H9 (cell line): ENCODE results near the gene DLEC1. TPM values are rescaled to one million over a fixed set of nuclear protein-coding genes. Genes with fewer than 3 reads are reported as not detected.

Source experiments
- DNase-seq: peaks from one replicate; pipeline ENCODE4 v3.0.0-alpha.2; 2017
- H2AFZ ChIP-seq: one replicate; pipeline ENCODE4 v1.6.1; 2013; ENCODE audit warnings: mild to moderate bottlenecking, low read length, control low read depth, moderate library complexity
- H2AK5ac ChIP-seq: 2 replicates; pipeline ENCODE4 v1.6.1; 2013; ENCODE audit warnings: low read length, control low read depth, mixed read lengths; ENCODE audit not compliant: insufficient read length
- H2BK120ac ChIP-seq: one replicate; pipeline ENCODE4 v1.6.1; 2013; ENCODE audit warnings: low read depth, mild to moderate bottlenecking, low read length, control low read depth, inconsistent platforms; ENCODE audit not compliant: poor library complexity, severe bottlenecking
- H2BK12ac ChIP-seq: 2 replicates; pipeline ENCODE4 v1.6.1; 2013; ENCODE audit warnings: low read length, control low read depth, mixed read lengths, low read depth; ENCODE audit not compliant: insufficient read length
- H2BK15ac ChIP-seq: 2 replicates; pipeline ENCODE4 v1.6.1; 2013; ENCODE audit warnings: low read depth, low read length, control low read depth
- H2BK20ac ChIP-seq: one replicate; pipeline ENCODE4 v1.6.1; 2013; ENCODE audit warnings: low read depth, mild to moderate bottlenecking, low read length, control low read depth, inconsistent platforms; ENCODE audit not compliant: poor library complexity, severe bottlenecking
- H2BK5ac ChIP-seq: 2 replicates; pipeline ENCODE4 v1.6.1; 2013; ENCODE audit warnings: low read length, control low read depth, mixed read lengths; ENCODE audit not compliant: insufficient read length
- H3K14ac ChIP-seq: 2 replicates; pipeline ENCODE4 v1.6.1; 2013; ENCODE audit warnings: low read length, control low read depth; ENCODE audit not compliant: insufficient read depth
- H3K18ac ChIP-seq: 2 replicates; pipeline ENCODE4 v1.6.1; 2013; ENCODE audit warnings: low read depth, mild to moderate bottlenecking, mixed read lengths, low read length, control low read depth; ENCODE audit not compliant: insufficient read length
- H3K23ac ChIP-seq: 2 replicates; pipeline ENCODE4 v1.6.1; 2013; ENCODE audit warnings: low read length, control low read depth, mixed read lengths, low read depth; ENCODE audit not compliant: insufficient read length
- H3K23me2 ChIP-seq: 2 replicates; pipeline ENCODE4 v1.6.1; 2013; ENCODE audit warnings: low read depth, mild to moderate bottlenecking, mixed read lengths, low read length, control low read depth; ENCODE audit not compliant: insufficient read length, poor library complexity, severe bottlenecking
- H3K27ac ChIP-seq: 2 replicates; pipeline ENCODE4 v1.5.1; 2013; ENCODE audit warnings: low read length, control low read depth, mixed read lengths, low read depth; ENCODE audit not compliant: insufficient read length
- H3K27me3 ChIP-seq: 2 replicates; pipeline ENCODE4 v1.6.1; 2013; ENCODE audit warnings: low read length, control low read depth, inconsistent platforms; ENCODE audit not compliant: insufficient read depth
- H3K4ac ChIP-seq: 2 replicates; pipeline ENCODE4 v1.6.1; 2013; ENCODE audit warnings: low read depth, mild to moderate bottlenecking, control low read depth, inconsistent platforms, low read length, moderate library complexity
- H3K4me1 ChIP-seq: 2 replicates; pipeline ENCODE4 v1.6.1; 2013; ENCODE audit warnings: low read length, control low read depth, inconsistent platforms; ENCODE audit not compliant: insufficient read depth
- H3K4me2 ChIP-seq: 2 replicates; pipeline ENCODE4 v1.6.1; 2013; ENCODE audit warnings: low read length, control low read depth, mixed read lengths; ENCODE audit not compliant: insufficient read length, insufficient read depth
- H3K56ac ChIP-seq: 2 replicates; pipeline ENCODE4 v1.6.1; 2013; ENCODE audit warnings: low read depth, mild to moderate bottlenecking, mixed read lengths, low read length, control low read depth; ENCODE audit not compliant: insufficient read length
- H3K79me1 ChIP-seq: 2 replicates; pipeline ENCODE4 v1.6.1; 2013; ENCODE audit warnings: low read depth, mild to moderate bottlenecking, moderate library complexity, low read length, control low read depth, inconsistent platforms; ENCODE audit not compliant: insufficient read depth, poor library complexity, severe bottlenecking
- H3K79me2 ChIP-seq: 2 replicates; pipeline ENCODE4 v1.6.1; 2013; ENCODE audit warnings: low read length, control low read depth, inconsistent platforms; ENCODE audit not compliant: insufficient read depth
- H3K9ac ChIP-seq: 2 replicates; pipeline ENCODE4 v1.6.1; 2013; ENCODE audit warnings: low read length, control low read depth, mixed read lengths; ENCODE audit not compliant: insufficient read length; ENCODE audit errors: extremely low read depth
- H3K9me3 ChIP-seq: one replicate; pipeline ENCODE4 v1.6.1; 2013; ENCODE audit warnings: low read depth, low read length, inconsistent platforms; ENCODE audit not compliant: control insufficient read depth
- H3T11ph ChIP-seq: one replicate; pipeline ENCODE4 v1.6.1; 2013; ENCODE audit warnings: mild to moderate bottlenecking, low read length, control low read depth, inconsistent platforms
- H4K20me1 ChIP-seq: one replicate; pipeline ENCODE4 v1.6.1; 2013; ENCODE audit not compliant: control insufficient read depth, insufficient read length, insufficient read depth
- H4K5ac ChIP-seq: 2 replicates; pipeline ENCODE4 v1.6.1; 2013; ENCODE audit warnings: low read depth, mild to moderate bottlenecking, mixed read lengths, low read length, control low read depth; ENCODE audit not compliant: insufficient read length
- H4K8ac ChIP-seq: replicated peaks from 2 replicates; pipeline ENCODE4 v1.6.1; 2013; ENCODE audit warnings: low read length, control low read depth, mixed read lengths, low read depth; ENCODE audit not compliant: insufficient read length
- H4K91ac ChIP-seq: 2 replicates; pipeline ENCODE4 v1.6.1; 2013; ENCODE audit warnings: low read depth, mild to moderate bottlenecking, moderate library complexity, mixed read lengths, low read length, control low read depth; ENCODE audit not compliant: insufficient read length
- H3K27ac Mint-ChIP-seq, 3 experiments: 2 replicates in 2 of 3; 3 replicates in 1 of 3; pipeline ENCODE4 v1.8.0; 2020 to 2021; ENCODE audit warnings: mixed read lengths in 3 of 3, mild to moderate bottlenecking in 1 of 3, moderate library complexity in 1 of 3
- H3K27me3 Mint-ChIP-seq: 2 replicates; pipeline ENCODE4 v1.8.0; 2021; ENCODE audit warnings: low read depth, mild to moderate bottlenecking, moderate library complexity, mixed read lengths
- H3K36me3 Mint-ChIP-seq, 3 experiments: 2 replicates in 2 of 3; 3 replicates in 1 of 3; pipeline ENCODE4 v1.8.0; 2020 to 2021; ENCODE audit warnings: low read depth in 3 of 3, mixed read lengths in 3 of 3; ENCODE audit not compliant: insufficient read depth in 1 of 3
- H3K4me1 Mint-ChIP-seq, 2 experiments: 2 replicates each; pipeline ENCODE4 v1.8.0; 2020; ENCODE audit warnings: mixed read lengths in 2 of 2
- H3K4me3 Mint-ChIP-seq, 2 experiments: 2 replicates in 1 of 2; 3 replicates in 1 of 2; pipeline ENCODE4 v1.8.0; 2020 to 2021; ENCODE audit warnings: mild to moderate bottlenecking in 2 of 2, mixed read lengths in 2 of 2, moderate library complexity in 1 of 2
- H3K9me3 Mint-ChIP-seq, 2 experiments: 2 replicates in 1 of 2; 3 replicates in 1 of 2; pipeline ENCODE4 v1.8.0; 2020; ENCODE audit warnings: mild to moderate bottlenecking in 2 of 2, mixed read lengths in 2 of 2, moderate library complexity in 1 of 2
- WGBS: extraction: QIAGEN DNeasy Blood & Tissue Kit; methylation state at CpG from one replicate; pipeline ENCODE4 v1.1.7; 2013; ENCODE audit warnings: missing lambda C conversion rate, low lambda C conversion rate, mixed read lengths; ENCODE audit not compliant: insufficient read length; ENCODE audit errors: extremely low coverage; 5-methylcytosine and 5-hydroxymethylcytosine counted together
- total RNA-seq: library from RNA; stranded (reverse); gene quantifications from 2 replicates; pipeline ENCODE4 v1.2.1, GENCODE V29; 2021
- TF ChIP-seq, protein P1 (sequence below): fragments of 200-600 bp; sonication (generic); conservative IDR thresholded peaks from 3 replicates; pipeline ENCODE4 v1.8.0; 2021; ENCODE audit warnings: antibody characterized with exemption, mild to moderate bottlenecking

The DLEC1 gene
- total RNA-seq, 1 experiment from 2014 or later: 2.1 TPM

DNA sequence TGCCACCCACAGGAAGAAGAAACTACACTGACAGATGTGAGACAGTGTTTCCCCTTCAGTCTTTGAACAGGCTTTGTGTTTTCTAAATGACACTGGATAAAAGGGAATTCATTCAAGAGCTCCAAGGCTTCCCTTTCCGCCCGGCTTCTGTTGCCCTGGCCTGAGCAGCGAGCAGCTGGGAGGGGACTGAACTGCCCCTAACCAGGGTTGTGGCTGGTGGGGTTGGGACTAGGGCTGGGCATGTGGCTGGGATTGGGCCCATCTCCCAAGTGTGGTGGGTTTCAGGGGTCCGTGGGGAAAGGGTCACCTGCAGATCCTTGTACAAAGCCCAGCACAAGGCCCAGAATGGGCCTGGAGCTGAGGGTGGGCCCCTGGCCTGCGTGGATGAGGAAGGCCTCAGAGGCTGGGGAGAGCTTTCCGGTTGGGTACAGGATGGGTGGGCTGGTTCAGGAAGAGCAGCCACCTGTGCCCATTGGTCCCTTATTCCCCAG, 38.0 kb upstream of the DLEC1 start:
- H2BK5ac ChIP-seq: no peak overlapping the region
- H3K18ac ChIP-seq: no peak overlapping the region
- no peak overlapping the region for H4K91ac ChIP-seq

More for the DNA sequence above, 38.0 kb upstream of the DLEC1 start:
- no peaks in the 10 kb centered on the region for H3K9me3 ChIP-seq
- Mint-ChIP-seq H3K27ac (no peak overlapping the region), H3K27me3 (peaks cover 10% of the 10 kb centered on the region), H3K9me3 (no peaks in the 10 kb centered on the region; a peak in 1 of 5 replicates), H3K4me1 (peaks cover 11 to 20% of the 10 kb centered on the region in 2 experiments), H3K36me3 (peaks cover 0 to 5% (median 4%) of the 10 kb centered on the region in 3 experiments; a peak in 4 of 7 replicates), H3K4me3 (no peak overlapping the region; a peak in 1 of 5 replicates)
- H2BK12ac ChIP-seq: no peak overlapping the region
- no peak overlapping the region for H3K27ac ChIP-seq
- no peaks in the 10 kb centered on the region for H4K20me1 ChIP-seq
- H3K4me1 ChIP-seq: peaks cover 2% of the 10 kb centered on the region; the same call in 1 of the 2 replicates
- no peak overlapping the region for H3T11ph ChIP-seq
- H4K8ac ChIP-seq: no peak overlapping the region
- no peak overlapping the region for H2BK15ac ChIP-seq
- no peaks in the 10 kb centered on the region for H3K79me1 ChIP-seq
- H2BK120ac ChIP-seq: no peak overlapping the region
- no peak overlapping the region for H3K9ac ChIP-seq
- H3K4ac ChIP-seq: no peak overlapping the region
- no peaks in the 10 kb centered on the region for H3K79me2 ChIP-seq
- no peaks in the 10 kb centered on the region for H3K23me2 ChIP-seq
- TF ChIP-seq, protein P1, sequence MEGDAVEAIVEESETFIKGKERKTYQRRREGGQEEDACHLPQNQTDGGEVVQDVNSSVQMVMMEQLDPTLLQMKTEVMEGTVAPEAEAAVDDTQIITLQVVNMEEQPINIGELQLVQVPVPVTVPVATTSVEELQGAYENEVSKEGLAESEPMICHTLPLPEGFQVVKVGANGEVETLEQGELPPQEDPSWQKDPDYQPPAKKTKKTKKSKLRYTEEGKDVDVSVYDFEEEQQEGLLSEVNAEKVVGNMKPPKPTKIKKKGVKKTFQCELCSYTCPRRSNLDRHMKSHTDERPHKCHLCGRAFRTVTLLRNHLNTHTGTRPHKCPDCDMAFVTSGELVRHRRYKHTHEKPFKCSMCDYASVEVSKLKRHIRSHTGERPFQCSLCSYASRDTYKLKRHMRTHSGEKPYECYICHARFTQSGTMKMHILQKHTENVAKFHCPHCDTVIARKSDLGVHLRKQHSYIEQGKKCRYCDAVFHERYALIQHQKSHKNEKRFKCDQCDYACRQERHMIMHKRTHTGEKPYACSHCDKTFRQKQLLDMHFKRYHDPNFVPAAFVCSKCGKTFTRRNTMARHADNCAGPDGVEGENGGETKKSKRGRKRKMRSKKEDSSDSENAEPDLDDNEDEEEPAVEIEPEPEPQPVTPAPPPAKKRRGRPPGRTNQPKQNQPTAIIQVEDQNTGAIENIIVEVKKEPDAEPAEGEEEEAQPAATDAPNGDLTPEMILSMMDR: no peak
- no peak overlapping the region for H2AK5ac ChIP-seq
- no peaks in the 10 kb centered on the region; the same call in 1 of the 2 replicates for H3K27me3 ChIP-seq
- WGBS: no CpG with 5 or more reads among the region's 6 CpGs
- no peak overlapping the region for H2AFZ ChIP-seq
- no peak for DNase-seq
- H3K23ac ChIP-seq: no peak overlapping the region
- no peak overlapping the region for H3K4me2 ChIP-seq
- no peak overlapping the region for H2BK20ac ChIP-seq
- no peak overlapping the region for H4K5ac ChIP-seq
- H3K56ac ChIP-seq: no peak overlapping the region
- no peak overlapping the region for H3K14ac ChIP-seq
